Loucy (cell line): ENCODE data around the gene MCM8.

Source experiments
- H2AFZ ChIP-seq: fragments of 200-600 bp; sonication (generic); 2 replicates; pipeline ENCODE4 v1.6.0; 2016; ENCODE audit warnings: antibody characterized with exemption, mild to moderate bottlenecking, low read length, moderate library complexity
- H3F3A ChIP-seq: fragments of 200-600 bp; 2 replicates; pipeline ENCODE4 v1.6.0; 2016; ENCODE audit warnings: antibody characterized with exemption, low read depth, mild to moderate bottlenecking
- H3K27me3 ChIP-seq: fragments of 200-600 bp; sonication (generic); 2 replicates; pipeline ENCODE4 v1.6.1; 2014; ENCODE audit warnings: low read length, mild to moderate bottlenecking; ENCODE audit not compliant: insufficient read depth, poor library complexity, severe bottlenecking
- H3K36me3 ChIP-seq: fragments of 200-600 bp; sonication (generic); 2 replicates; pipeline ENCODE4 v1.6.1; 2016; ENCODE audit warnings: low read length; ENCODE audit not compliant: insufficient read depth
- H3K4me1 ChIP-seq: fragments of 200-600 bp; sonication (generic); 2 replicates; pipeline ENCODE4 v1.5.1; 2014; ENCODE audit warnings: low read length, mild to moderate bottlenecking; ENCODE audit not compliant: insufficient read depth, poor library complexity, severe bottlenecking
- H3K4me2 ChIP-seq: fragments of 200-600 bp; sonication (generic); 2 replicates; pipeline ENCODE4 v1.6.0; 2014; ENCODE audit warnings: antibody characterized with exemption, low read length, low read depth, mild to moderate bottlenecking; ENCODE audit not compliant: poor library complexity, severe bottlenecking
- H3K4me3 ChIP-seq: fragments of 200-600 bp; sonication (generic); 2 replicates; pipeline ENCODE4 v1.5.1; 2014; ENCODE audit warnings: low read length, mild to moderate bottlenecking, mixed read lengths; ENCODE audit not compliant: poor library complexity, severe bottlenecking
- H3K79me2 ChIP-seq: fragments of 200-600 bp; sonication (generic); 2 replicates; pipeline ENCODE4 v1.6.1; 2014; ENCODE audit warnings: low read length; ENCODE audit not compliant: insufficient read depth
- H3K9ac ChIP-seq: fragments of 200-600 bp; sonication (generic); 2 replicates; pipeline ENCODE4 v1.6.0; 2014; ENCODE audit warnings: mild to moderate bottlenecking, low read depth, low read length, moderate library complexity; ENCODE audit not compliant: poor library complexity, severe bottlenecking
- H3K9me2 ChIP-seq: fragments of 200-600 bp; sonication (generic); replicated peaks from 2 replicates; pipeline ENCODE4 v1.6.1; 2016; ENCODE audit warnings: low read depth, low read length, mixed read lengths
- H3K9me3 ChIP-seq: fragments of 200-600 bp; sonication (generic); 2 replicates; pipeline ENCODE4 v1.6.1; 2014; ENCODE audit warnings: mild to moderate bottlenecking, antibody characterized with exemption, low read length, low read depth; ENCODE audit not compliant: insufficient read depth
- H4K20me1 ChIP-seq: fragments of 200-600 bp; sonication (generic); 2 replicates; pipeline ENCODE4 v1.6.0; 2014; ENCODE audit warnings: antibody characterized with exemption, low read length, mild to moderate bottlenecking; ENCODE audit not compliant: insufficient read depth, poor library complexity, severe bottlenecking
- CTCF ChIP-seq: fragments of 200-600 bp; sonication (generic); conservative IDR thresholded peaks from 2 replicates; pipeline ENCODE4 v1.5.1; 2014; ENCODE audit warnings: mild to moderate bottlenecking, antibody characterized with exemption, low read length
- EZH2phosphoT487 ChIP-seq: fragments of 200-600 bp; IDR thresholded peaks from 2 replicates; pipeline ENCODE4 v1.6.1; 2018; ENCODE audit warnings: antibody characterized with exemption, mild to moderate bottlenecking, moderate library complexity, borderline replicate concordance

The MCM8 gene

GRCh38 chr20:5974531-5974930 is 24.1 kb downstream of the MCM8 start:
- H4K20me1 ChIP-seq = no peaks in the 10 kb centered on the region

GRCh38 chr20:5975778-5976177 is 25.3 kb downstream of the MCM8 start:
- Histone ChIP-seq H4K20me1 (no peaks in the 10 kb centered on the region), H3K4me1 (no peaks in the 10 kb centered on the region), H3F3A (no peaks in the 10 kb centered on the region), H3K9me2 (no peaks in the 10 kb centered on the region), H3K4me2 (no peak overlapping the region), H3K36me3 (peaks cover 75% of the 10 kb centered on the region; the same call in 1 of the 2 replicates), H3K27me3 (no peaks in the 10 kb centered on the region), H3K4me3 (no peak overlapping the region), H3K9ac (no peak overlapping the region), H2AFZ (no peak overlapping the region), H3K9me3 (no peaks in the 10 kb centered on the region), H3K79me2 (no peaks in the 10 kb centered on the region)
- TF ChIP-seq EZH2phosphoT487 (no peak), CTCF (no peak)

More at GRCh38 chr20:5974531-5974930, 24.1 kb downstream of the MCM8 start:
- H3K9ac ChIP-seq = no peak overlapping the region
- H3K9me3 ChIP-seq = no peaks in the 10 kb centered on the region
- H3K9me2 ChIP-seq = no peaks in the 10 kb centered on the region
- no peak overlapping the region for H3K4me3 ChIP-seq
- peaks cover 77% of the 10 kb centered on the region; the same call in 1 of the 2 replicates for H3K36me3 ChIP-seq
- H3K4me2 ChIP-seq = no peak overlapping the region
- TF ChIP-seq EZH2phosphoT487 (no peak), CTCF (no peak)
- no peaks in the 10 kb centered on the region for H3F3A ChIP-seq
- H2AFZ ChIP-seq = no peak overlapping the region
- H3K27me3 ChIP-seq = no peaks in the 10 kb centered on the region
- H3K4me1 ChIP-seq = no peaks in the 10 kb centered on the region
- H3K79me2 ChIP-seq = no peaks in the 10 kb centered on the region

- Histone ChIP-seq H3K9ac (no peak overlapping the region), H3K79me2 (no peaks in the 10 kb centered on the region), H3K9me3 (no peaks in the 10 kb centered on the region), H3K4me3 (no peak overlapping the region), H3K4me2 (no peak overlapping the region), H2AFZ (no peak overlapping the region), H3K27me3 (no peaks in the 10 kb centered on the region), H3K9me2 (no peaks in the 10 kb centered on the region), H3F3A (no peaks in the 10 kb centered on the region), H4K20me1 (no peaks in the 10 kb centered on the region), H3K36me3 (peaks cover 68% of the 10 kb centered on the region; the same call in 1 of the 2 replicates), H3K4me1 (no peaks in the 10 kb centered on the region)
- TF ChIP-seq CTCF (no peak), EZH2phosphoT487 (no peak)
Observed at GRCh38 chr20:5977223-5977622, 26.8 kb downstream of the MCM8 start.
